CD14-positive monocyte (primary cell): ENCODE results near the gene SCD. TPM values are rescaled to one million over a fixed set of nuclear protein-coding genes. Genes with fewer than 3 reads are reported as not detected.

Source experiments
- DNase-seq, 3 donors: peaks; one replicate each; pipeline ENCODE4 v3.0.0-alpha.2; 2011 to 2022
- H2AFZ ChIP-seq: 2 replicates; pipeline ENCODE4 v1.6.0; 2012; ENCODE audit warnings: mild to moderate bottlenecking, low read depth, low read length, inconsistent platforms; ENCODE audit not compliant: insufficient read depth, poor library complexity, severe bottlenecking
- H3K27ac ChIP-seq, 2 donors: 1 replicate in 1 of 2; 2 replicates in 1 of 2; pipeline ENCODE4 v1.5.1; 2012 to 2013; ENCODE audit warnings: low read length in 2 of 2, control low read depth in 1 of 2, inconsistent platforms in 1 of 2, low read depth in 1 of 2, mild to moderate bottlenecking in 1 of 2
- H3K27me3 ChIP-seq, 2 donors: one replicate each; pipeline versions ENCODE4 v1.6.0 to v1.6.1; 2011 to 2013; ENCODE audit warnings: low read length in 2 of 2; ENCODE audit not compliant: control insufficient read depth in 2 of 2, insufficient read depth in 2 of 2
- H3K36me3 ChIP-seq, 2 donors: replicated peaks in 1 of 2; 1 replicate in 1 of 2; 2 replicates in 1 of 2; pipeline versions ENCODE4 v1.5.1 to v1.6.1; 2012 to 2013; ENCODE audit warnings: low read length in 2 of 2, control low read depth in 1 of 2, inconsistent platforms in 1 of 2, mild to moderate bottlenecking in 1 of 2; ENCODE audit not compliant: insufficient read depth in 2 of 2, control insufficient read depth in 1 of 2
- H3K4me1 ChIP-seq, 2 donors: 1 replicate in 1 of 2; 2 replicates in 1 of 2; pipeline versions ENCODE4 v1.5.1 to v1.6.1; 2012 to 2013; ENCODE audit warnings: low read length in 2 of 2, control low read depth in 1 of 2, inconsistent platforms in 1 of 2, mild to moderate bottlenecking in 1 of 2, moderate library complexity in 1 of 2; ENCODE audit not compliant: insufficient read depth in 2 of 2, control insufficient read depth in 1 of 2
- H3K4me2 ChIP-seq: replicated peaks from 2 replicates; pipeline ENCODE3; 2012; ENCODE audit warnings: low read length, moderate library complexity, mild to moderate bottlenecking; ENCODE audit not compliant: poor library complexity, severe bottlenecking; ENCODE audit errors: extremely low read depth
- H3K4me3 ChIP-seq, 3 experiments: fragments of 200-600 bp in 1 of 3; sonication (generic) in 1 of 3; replicated peaks in 1 of 3; 1 replicate in 2 of 3; 2 replicates in 1 of 3; pipeline ENCODE4 v1.5.1; 2011 to 2013; ENCODE audit warnings: low read length in 3 of 3, mild to moderate bottlenecking in 3 of 3, control low read depth in 2 of 3, low read depth in 2 of 3, inconsistent platforms in 1 of 3, moderate library complexity in 1 of 3
- H3K79me2 ChIP-seq: 2 replicates; pipeline ENCODE4 v1.6.0; 2012; ENCODE audit warnings: mild to moderate bottlenecking, control low read depth, inconsistent platforms, low read length, moderate library complexity; ENCODE audit not compliant: insufficient read depth
- H3K9ac ChIP-seq: 2 replicates; pipeline ENCODE4 v1.6.0; 2017; ENCODE audit warnings: low read length, mild to moderate bottlenecking; ENCODE audit not compliant: insufficient read depth, poor library complexity, severe bottlenecking
- H3K9me3 ChIP-seq, 2 donors: replicated peaks in 1 of 2; 1 replicate in 1 of 2; 2 replicates in 1 of 2; pipeline versions ENCODE4 v1.5.1 to v1.6.1; 2012 to 2013; ENCODE audit warnings: low read length in 2 of 2, control low read depth in 1 of 2; ENCODE audit not compliant: control insufficient read depth in 1 of 2, insufficient read depth in 1 of 2
- H4K20me1 ChIP-seq: 2 replicates; pipeline ENCODE4 v1.6.0; 2012; ENCODE audit warnings: mild to moderate bottlenecking, low read length, control low read depth, moderate library complexity; ENCODE audit not compliant: insufficient read depth
- H3K27ac Mint-ChIP-seq, 7 donors: one replicate each; pipeline ENCODE4 v1.8.0; 2020; ENCODE audit warnings: mild to moderate bottlenecking in 7 of 7, mixed read lengths in 7 of 7, moderate library complexity in 6 of 7, inconsistent platforms in 2 of 7
- H3K27me3 Mint-ChIP-seq, 3 donors: one replicate each; pipeline ENCODE4 v1.8.0; 2021 to 2022; ENCODE audit warnings: low read depth in 3 of 3, mild to moderate bottlenecking in 3 of 3, mixed read lengths in 3 of 3, moderate library complexity in 3 of 3, inconsistent platforms in 1 of 3
- H3K36me3 Mint-ChIP-seq, 2 donors: one replicate each; pipeline ENCODE4 v1.8.0; 2020; ENCODE audit warnings: mixed read lengths in 2 of 2, inconsistent platforms in 1 of 2, mild to moderate bottlenecking in 1 of 2
- H3K4me1 Mint-ChIP-seq: one replicate; pipeline ENCODE4 v1.8.0; 2020; ENCODE audit warnings: mild to moderate bottlenecking, mixed read lengths
- H3K4me3 Mint-ChIP-seq, 2 donors: one replicate each; pipeline ENCODE4 v1.8.0; 2020; ENCODE audit warnings: mild to moderate bottlenecking in 2 of 2, mixed read lengths in 2 of 2, moderate library complexity in 1 of 2
- H3K9me3 Mint-ChIP-seq, 7 donors: one replicate each; pipeline ENCODE4 v1.8.0; 2020 to 2022; ENCODE audit warnings: mixed read lengths in 7 of 7, mild to moderate bottlenecking in 6 of 7, moderate library complexity in 6 of 7, inconsistent platforms in 2 of 7
- WGBS: methylation state at CpG from one replicate; pipeline ENCODE4 v1.1.5; 2013; ENCODE audit warnings: missing lambda C conversion rate; ENCODE audit not compliant: insufficient coverage; 5-methylcytosine and 5-hydroxymethylcytosine counted together
- intact Hi-C, 2 donors: fragments of 100-400 bp; cut with micrococcal nuclease; formaldehyde crosslinking; loops; one replicate each; pipeline versions ENCODE4 v1.15.0 to v1.15.1; 2023
- polyA plus RNA-seq, 3 donors: library from polyadenylated mRNA; depleted of rRNA in 1 of 3; unstranded in 2 of 3; stranded (reverse) in 1 of 3; fragments of 300-500 nt in 2 of 3; fragments of >200 nt in 1 of 3; fragmentation: Illumina TruSeq in 2 of 3; gene quantifications; 1 replicate in 2 of 3; 2 replicates in 1 of 3; pipeline ENCODE4 v1.2.3, GENCODE V29; 2012 to 2021
- TF ChIP-seq, protein P1 (sequence below): fragments of 200-600 bp; IDR thresholded peaks from one replicate; pipeline ENCODE4 v1.8.0; 2022; ENCODE audit warnings: antibody characterized with exemption, mild to moderate bottlenecking

SCD gene
- polyA plus RNA-seq, 3 donors: 1.00 to 3.4 (median 1.0) TPM

DNA sequence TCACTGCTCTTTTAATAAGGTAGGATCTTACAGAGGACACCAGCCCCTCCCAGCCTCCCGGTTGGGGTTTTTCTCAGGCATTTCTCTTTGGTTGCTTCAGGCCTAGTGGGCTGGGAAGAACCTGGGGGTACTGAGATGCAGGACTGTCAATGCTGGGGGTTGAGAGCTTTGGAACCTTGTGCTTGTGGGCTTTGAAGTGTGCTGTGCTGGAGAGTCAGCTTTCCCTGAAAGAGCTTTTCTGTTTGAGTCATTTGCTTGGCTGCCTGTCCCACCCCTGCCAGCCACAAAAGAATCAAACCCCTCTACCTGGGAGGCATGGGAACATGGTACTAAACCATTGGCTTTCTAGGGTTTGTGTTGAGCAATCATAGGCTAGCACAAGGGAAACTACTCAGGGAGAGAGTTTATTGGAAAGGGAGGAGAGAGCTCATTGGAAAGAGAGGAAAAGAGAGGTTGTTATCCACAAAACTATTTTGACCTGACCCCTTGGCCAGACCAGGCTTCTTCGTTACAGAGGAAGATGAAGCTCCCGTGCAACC lies 1.4 kb downstream of the SCD start:
- Histone ChIP-seq H3K79me2 (no peaks in the 10 kb centered on the region), H2AFZ (no peak overlapping the region), H3K27me3 (peaks cover 15 to 30% of the 10 kb centered on the region in 2 donors), H3K9ac (no peak overlapping the region), H3K4me3 (no peak overlapping the region), H3K4me2 (no peak overlapping the region), H3K36me3 (no peaks in the 10 kb centered on the region), H3K9me3 (no peaks in the 10 kb centered on the region), H4K20me1 (no peaks in the 10 kb centered on the region), H3K27ac (no peak overlapping the region), H3K4me1 (peaks cover 17 to 22% of the 10 kb centered on the region in 2 donors)
- TF ChIP-seq, protein P1, sequence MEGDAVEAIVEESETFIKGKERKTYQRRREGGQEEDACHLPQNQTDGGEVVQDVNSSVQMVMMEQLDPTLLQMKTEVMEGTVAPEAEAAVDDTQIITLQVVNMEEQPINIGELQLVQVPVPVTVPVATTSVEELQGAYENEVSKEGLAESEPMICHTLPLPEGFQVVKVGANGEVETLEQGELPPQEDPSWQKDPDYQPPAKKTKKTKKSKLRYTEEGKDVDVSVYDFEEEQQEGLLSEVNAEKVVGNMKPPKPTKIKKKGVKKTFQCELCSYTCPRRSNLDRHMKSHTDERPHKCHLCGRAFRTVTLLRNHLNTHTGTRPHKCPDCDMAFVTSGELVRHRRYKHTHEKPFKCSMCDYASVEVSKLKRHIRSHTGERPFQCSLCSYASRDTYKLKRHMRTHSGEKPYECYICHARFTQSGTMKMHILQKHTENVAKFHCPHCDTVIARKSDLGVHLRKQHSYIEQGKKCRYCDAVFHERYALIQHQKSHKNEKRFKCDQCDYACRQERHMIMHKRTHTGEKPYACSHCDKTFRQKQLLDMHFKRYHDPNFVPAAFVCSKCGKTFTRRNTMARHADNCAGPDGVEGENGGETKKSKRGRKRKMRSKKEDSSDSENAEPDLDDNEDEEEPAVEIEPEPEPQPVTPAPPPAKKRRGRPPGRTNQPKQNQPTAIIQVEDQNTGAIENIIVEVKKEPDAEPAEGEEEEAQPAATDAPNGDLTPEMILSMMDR: no peak
- Mint-ChIP-seq H3K9me3 (peaks cover 0 to 15% (median 4%) of the 10 kb centered on the region in 7 donors), H3K36me3 (peaks cover 9 to 27% of the 10 kb centered on the region in 2 donors), H3K27me3 (peaks cover 39 to 54% (median 41%) of the 10 kb centered on the region in 3 donors), H3K4me1 (peaks cover 20% of the 10 kb centered on the region), H3K4me3 (peak overlapping the region; percentile 93 to 96), H3K27ac (no peak overlapping the region)
- DNase-seq: no peak
- intact Hi-C loops: loop anchor here in 1 of 2 donors (5.0 kb wide), 1 partner anchor 34 kb away; no protein-coding TSS in a partner anchor
- 100% methylated on average over 2 of the region's 3 CpGs for WGBS

- Mint-ChIP-seq H3K27ac (peak overlapping the region in 1 of 7 donors; percentile 11), H3K4me3 (no peak overlapping the region), H3K36me3 (peaks cover 9 to 28% of the 10 kb centered on the region in 2 donors), H3K4me1 (peaks cover 20% of the 10 kb centered on the region), H3K9me3 (peaks cover 0 to 15% (median 4%) of the 10 kb centered on the region in 7 donors), H3K27me3 (peaks cover 39 to 52% (median 39%) of the 10 kb centered on the region in 3 donors)
- no peaks in the 10 kb centered on the region for H4K20me1 ChIP-seq
- no peak overlapping the region for H2AFZ ChIP-seq
- no peaks in the 10 kb centered on the region for H3K79me2 ChIP-seq
- H3K36me3 ChIP-seq: no peaks in the 10 kb centered on the region
- intact Hi-C loops: loop anchor here in 1 of 2 donors (5.0 kb wide), 1 partner anchor 33 kb away; no protein-coding TSS in a partner anchor
- TF ChIP-seq, protein P1: no peak
- H3K9me3 ChIP-seq: no peaks in the 10 kb centered on the region
- H3K4me3 ChIP-seq: no peak overlapping the region
- H3K4me1 ChIP-seq: peaks cover 17 to 22% of the 10 kb centered on the region in 2 donors
- peaks cover 15 to 30% of the 10 kb centered on the region in 2 donors for H3K27me3 ChIP-seq
- 95% methylated on average over 4 of the region's 5 CpGs for WGBS
- H3K9ac ChIP-seq: no peak overlapping the region
- H3K27ac ChIP-seq: no peak overlapping the region
- H3K4me2 ChIP-seq: no peak overlapping the region
- no peak for DNase-seq
These were observed 2.1 kb downstream of the SCD start for GRCh38 chr10:100349087-100349486.
